Neural cell (in vitro differentiated cells): ENCODE measurements around the gene ATAD3C.
"Not testable (repeated sequence)": the region's sequence is repeated elsewhere in the genome, so short reads cannot be mapped to it uniquely, and the experiment has no call there.

Experiments used
- CTCF ChIP-seq: fragments of 450-650 bp; IDR thresholded peaks from 2 replicates; pipeline ENCODE4 v1.5.1; 2014; ENCODE audit warnings: antibody characterized with exemption, mild to moderate bottlenecking, moderate library complexity; ENCODE audit not compliant: poor library complexity, severe bottlenecking
- EZH2 ChIP-seq: fragments of 200-600, 300-800 bp; shearing (Covaris generic), sonication (generic); IDR thresholded peaks from 2 replicates; pipeline ENCODE4 v1.6.1; 2014; ENCODE audit warnings: antibody characterized with exemption, low read length, borderline replicate concordance, mild to moderate bottlenecking; ENCODE audit not compliant: insufficient read depth, poor library complexity, severe bottlenecking
- RAD21 ChIP-seq: fragments of 450-650 bp; conservative IDR thresholded peaks from 2 replicates; pipeline ENCODE4 v1.6.1; 2014; ENCODE audit warnings: antibody characterized with exemption, mild to moderate bottlenecking, moderate library complexity
- REST ChIP-seq: IDR thresholded peaks from 2 replicates; pipeline ENCODE4 v1.6.1; 2012; ENCODE audit warnings: borderline replicate concordance
- SMC3 ChIP-seq: fragments of 450-650 bp; conservative IDR thresholded peaks from 2 replicates; pipeline ENCODE4 v1.6.1; 2014; ENCODE audit warnings: antibody characterized with exemption, mild to moderate bottlenecking, moderate library complexity; ENCODE audit not compliant: poor library complexity
- TAF1 ChIP-seq: IDR thresholded peaks from 2 replicates; pipeline ENCODE4 v1.6.1; 2012; ENCODE audit warnings: low read depth

GRCh38 chr1:1402901-1403392, 46.5 kb upstream of the ATAD3C start:
- TF ChIP-seq REST, CTCF, TAF1, SMC3, RAD21, EZH2: not testable (repeated sequence)
